HL-60 (cell line): ENCODE data around the gene ZNG1A.
"Not testable (repeated sequence)": the region's sequence is repeated elsewhere in the genome, so short reads cannot be mapped to it uniquely, and the experiment has no call there.

Experiments
- CTCF ChIP-seq: IDR thresholded peaks from one replicate; pipeline ENCODE4 v1.5.1; 2011; ENCODE audit warnings: low read length, control low read depth, inconsistent platforms; ENCODE audit not compliant: insufficient read depth
- GABPA ChIP-seq: IDR thresholded peaks from 2 replicates; pipeline ENCODE4 v1.6.1; 2012; ENCODE audit warnings: low read depth
- POLR2AphosphoS5 ChIP-seq: IDR thresholded peaks from 2 replicates; pipeline ENCODE4 v1.6.1; 2012; ENCODE audit warnings: low read depth
- REST ChIP-seq: IDR thresholded peaks from 2 replicates; pipeline ENCODE4 v1.6.1; 2012; ENCODE audit warnings: low read depth; ENCODE audit not compliant: insufficient replicate concordance
- SPI1 ChIP-seq: IDR thresholded peaks from 2 replicates; pipeline ENCODE4 v1.6.1; 2012; ENCODE audit warnings: low read depth, mild to moderate bottlenecking, borderline replicate concordance

GRCh38 chr9:219036-219435, 40.2 kb upstream of the ZNG1A start:
- not testable (repeated sequence) for TF ChIP-seq CTCF, GABPA, POLR2AphosphoS5, REST, SPI1
